ENCODE measurements around the gene TIMM50. TPM values are rescaled to one million over a fixed set of nuclear protein-coding genes. Genes with fewer than 3 reads are reported as not detected.

TIMM50 gene
- total RNA-seq, 1 donor from 2014 or later, result 97.2 TPM

- H3K79me2 ChIP-seq (ENCODE audit: insufficient read depth, low read length), result peaks cover 28% of the 10 kb centered on the region
- Mint-ChIP-seq H3K4me1 (ENCODE audit: low read depth, unreplicated experiment) (peaks cover 14% of the 10 kb centered on the region), H3K27ac (ENCODE audit: unreplicated experiment) (peak overlapping the region; percentile 58), H3K27me3 (ENCODE audit: low read depth, unreplicated experiment) (no peaks in the 10 kb centered on the region), H3K36me3 (ENCODE audit: low read depth, unreplicated experiment) (peaks cover 5% of the 10 kb centered on the region), H3K4me3 (ENCODE audit: unreplicated experiment) (no peak overlapping the region), H3K9me3 (ENCODE audit: unreplicated experiment) (no peaks in the 10 kb centered on the region)
- H3K9ac ChIP-seq (ENCODE audit: low read length), result no peak overlapping the region
- DNase-seq (ENCODE audit: low read depth), result no peak
- peaks cover 21% of the 10 kb centered on the region for H4K20me1 ChIP-seq (ENCODE audit: insufficient read depth, low read length)
- no peak for FAIRE-seq
- TF ChIP-seq EZH2 (IDR thresholded peaks at IDR 0.05; ENCODE audit: insufficient read depth, low read length) (no peak), CTCF (IDR thresholded peaks at IDR 0.05; ENCODE audit: insufficient read depth, low read depth, low read length) (no peak)
- peaks cover 17% of the 10 kb centered on the region for H3K4me1 ChIP-seq (ENCODE audit: insufficient read depth, low read length)
- H3K9me3 ChIP-seq (ENCODE audit: insufficient read depth, low read depth, low read length), result no peaks in the 10 kb centered on the region
- no peak overlapping the region for H3K27ac ChIP-seq (ENCODE audit: low read depth, low read length)
- H3K4me2 ChIP-seq (ENCODE audit: low read length), result no peak overlapping the region
- H3K4me3 ChIP-seq (ENCODE audit: insufficient read depth, low read depth, low read length), result no peak overlapping the region
- H3K27me3 ChIP-seq (ENCODE audit: insufficient read depth, low read length), result no peaks in the 10 kb centered on the region
- H3K36me3 ChIP-seq (ENCODE audit: insufficient read depth, low read length), result peaks cover 14% of the 10 kb centered on the region
- H2AFZ ChIP-seq (ENCODE audit: low read depth, low read length), result no peak overlapping the region
Observed at GRCh38 chr19:39438270-39438934, 42.2 kb upstream of the TIMM50 start.

- peak overlapping the region; percentile 100 for H3K27ac Mint-ChIP-seq (ENCODE audit: unreplicated experiment)
- Histone ChIP-seq H3K27ac (ENCODE audit: low read depth, low read length) (peak overlapping the region; percentile 96), H2AFZ (ENCODE audit: low read depth, low read length) (peak overlapping the region; percentile 50), H3K4me1 (ENCODE audit: insufficient read depth, low read length) (peaks cover 27% of the 10 kb centered on the region), H3K9me3 (ENCODE audit: insufficient read depth, low read depth, low read length) (no peaks in the 10 kb centered on the region), H3K4me3 (ENCODE audit: insufficient read depth, low read depth, low read length) (peak overlapping the region; percentile 94), H3K27me3 (ENCODE audit: insufficient read depth, low read length) (no peaks in the 10 kb centered on the region), H3K9ac (ENCODE audit: low read length) (peak overlapping the region; percentile 99), H3K36me3 (ENCODE audit: insufficient read depth, low read length) (no peaks in the 10 kb centered on the region), H3K79me2 (ENCODE audit: insufficient read depth, low read length) (peaks cover 54% of the 10 kb centered on the region), H4K20me1 (ENCODE audit: insufficient read depth, low read length) (peaks cover 36% of the 10 kb centered on the region), H3K4me2 (ENCODE audit: low read length) (peak overlapping the region; percentile 94)
- H3K27me3 Mint-ChIP-seq (ENCODE audit: low read depth, unreplicated experiment), result no peaks in the 10 kb centered on the region
- DNase-seq (ENCODE audit: low read depth) (peak; percentile 23), FAIRE-seq (no peak)
- H3K36me3 Mint-ChIP-seq (ENCODE audit: low read depth, unreplicated experiment), result peaks cover 8% of the 10 kb centered on the region
- H3K9me3 Mint-ChIP-seq (ENCODE audit: unreplicated experiment), result no peaks in the 10 kb centered on the region
- no peak for TF ChIP-seq EZH2 (IDR thresholded peaks at IDR 0.05; ENCODE audit: insufficient read depth, low read length)
- no peak for TF ChIP-seq CTCF (IDR thresholded peaks at IDR 0.05; ENCODE audit: insufficient read depth, low read depth, low read length)
- peak overlapping the region; percentile 100 for H3K4me3 Mint-ChIP-seq (ENCODE audit: unreplicated experiment)
- H3K4me1 Mint-ChIP-seq (ENCODE audit: low read depth, unreplicated experiment), result peaks cover 23% of the 10 kb centered on the region
Observed at GRCh38 chr19:39444598-39445195, 35.9 kb upstream of the TIMM50 start.

All from astrocyte (in vitro differentiated cells and primary cell).